Measurements from ENCODE around the gene SNX27. TPM values are rescaled to one million over a fixed set of nuclear protein-coding genes. Genes with fewer than 3 reads are reported as not detected.

SNX27 gene
- total and polyA plus RNA-seq, 10 of the 15 experiments (the other 5 are each of a cell fraction or from before 2014, with no cell fraction given), result 3.8 to 21.8 (median 12.5) TPM

GRCh38 chr1:151635479-151636072 is 23.7 kb downstream of the SNX27 start (continued):
- TF ChIP-seq EP300 (IDR thresholded peaks at IDR 0.05; ENCODE audit: borderline replicate concordance in 1 of 2, control insufficient read depth in 1 of 2, low read depth in 2 of 2, low read length in 2 of 2) (peak in 1 of 2 experiments; percentile 62; a peak in 1 of 4 replicates), TBL1XR1 (IDR thresholded peaks at IDR 0.05; ENCODE audit: low read depth, low read length) (no peak), ZBED1 (IDR thresholded peaks at IDR 0.05; ENCODE audit: borderline replicate concordance) (no peak), RAD51 (IDR thresholded peaks at IDR 0.05) (no peak), FOXK2 (IDR thresholded peaks at IDR 0.05) (no peak), ATF2 (IDR thresholded peaks at IDR 0.05; ENCODE audit: low read length) (peak; percentile 50), JUND (IDR thresholded peaks at IDR 0.05; ENCODE audit: low read depth, low read length) (no peak), ELK1 (IDR thresholded peaks at IDR 0.05; ENCODE audit: low read depth, low read length) (no peak), RAD21 (IDR thresholded peaks at IDR 0.05; ENCODE audit: insufficient read depth, low read depth, low read length) (no peak), NFIC (IDR thresholded peaks at IDR 0.05; ENCODE audit: low read depth, low read length) (peak; percentile 84; the same call in 1 of the 2 replicates), HDGF (IDR thresholded peaks at IDR 0.05) (no peak), IKZF1 (conservative IDR thresholded peaks at IDR 0.05) (peak; percentile 79), ZNF24 (IDR thresholded peaks at IDR 0.05) (no peak), SMC3 (IDR thresholded peaks at IDR 0.05; ENCODE audit: borderline replicate concordance, low read length) (no peak), RCOR1 (conservative IDR thresholded peaks at IDR 0.05; ENCODE audit: low read depth, low read length) (no peak), RBBP5 (conservative IDR thresholded peaks at IDR 0.05) (no peak)
- TF ChIP-seq, protein P1, sequence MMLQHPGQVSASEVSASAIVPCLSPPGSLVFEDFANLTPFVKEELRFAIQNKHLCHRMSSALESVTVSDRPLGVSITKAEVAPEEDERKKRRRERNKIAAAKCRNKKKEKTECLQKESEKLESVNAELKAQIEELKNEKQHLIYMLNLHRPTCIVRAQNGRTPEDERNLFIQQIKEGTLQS (IDR thresholded peaks at IDR 0.05; ENCODE audit: borderline replicate concordance, extremely low read depth, low read depth, low read length), result no peak
- TF ChIP-seq, protein P2, sequence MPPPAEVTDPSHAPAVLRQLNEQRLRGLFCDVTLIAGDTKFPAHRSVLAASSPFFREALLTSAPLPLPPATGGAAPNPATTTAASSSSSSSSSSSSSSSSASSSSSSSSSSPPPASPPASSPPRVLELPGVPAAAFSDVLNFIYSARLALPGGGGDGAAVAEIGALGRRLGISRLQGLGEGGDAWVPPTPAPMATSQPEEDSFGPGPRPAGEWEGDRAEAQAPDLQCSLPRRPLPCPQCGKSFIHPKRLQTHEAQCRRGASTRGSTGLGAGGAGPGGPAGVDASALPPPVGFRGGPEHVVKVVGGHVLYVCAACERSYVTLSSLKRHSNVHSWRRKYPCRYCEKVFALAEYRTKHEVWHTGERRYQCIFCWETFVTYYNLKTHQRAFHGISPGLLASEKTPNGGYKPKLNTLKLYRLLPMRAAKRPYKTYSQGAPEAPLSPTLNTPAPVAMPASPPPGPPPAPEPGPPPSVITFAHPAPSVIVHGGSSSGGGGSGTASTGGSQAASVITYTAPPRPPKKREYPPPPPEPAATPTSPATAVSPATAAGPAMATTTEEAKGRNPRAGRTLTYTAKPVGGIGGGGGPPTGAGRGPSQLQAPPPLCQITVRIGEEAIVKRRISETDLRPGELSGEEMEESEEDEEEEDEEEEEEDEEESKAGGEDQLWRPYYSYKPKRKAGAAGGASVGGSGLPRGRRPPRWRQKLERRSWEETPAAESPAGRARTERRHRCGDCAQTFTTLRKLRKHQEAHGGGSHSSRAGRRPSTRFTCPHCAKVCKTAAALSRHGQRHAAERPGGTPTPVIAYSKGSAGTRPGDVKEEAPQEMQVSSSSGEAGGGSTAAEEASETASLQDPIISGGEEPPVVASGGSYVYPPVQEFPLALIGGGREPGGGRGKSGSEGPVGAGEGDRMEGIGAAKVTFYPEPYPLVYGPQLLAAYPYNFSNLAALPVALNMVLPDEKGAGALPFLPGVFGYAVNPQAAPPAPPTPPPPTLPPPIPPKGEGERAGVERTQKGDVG (CRISPR knock-in tag; IDR thresholded peaks at IDR 0.05), result no peak
